ENCODE measurements around the gene VENTX. TPM values are rescaled to one million over a fixed set of nuclear protein-coding genes. Genes with fewer than 3 reads are reported as not detected.

Gene VENTX
- total and polyA plus RNA-seq, 2 of the 4 experiments (the other 2 are of a cell fraction), result not detected

- Histone ChIP-seq H3K36me3 (ENCODE audit: control insufficient read depth, insufficient read depth, low read length) (no peaks in the 10 kb centered on the region), H3K18ac (ENCODE audit: low read depth, low read length) (no peak overlapping the region), H3K9me1 (ENCODE audit: insufficient read depth, low read length) (no peaks in the 10 kb centered on the region), H3K9me3 (ENCODE audit: control insufficient read depth, insufficient read depth, low read length) (peaks cover 4% of the 10 kb centered on the region; the same call in 1 of the 2 replicates), H3K79me1 (ENCODE audit: low read depth in 1 of 2, low read length in 2 of 2) (no peaks in the 10 kb centered on the region), H4K20me1 (ENCODE audit: insufficient read depth, low read length) (no peaks in the 10 kb centered on the region), H3K4me1 (ENCODE audit: control insufficient read depth, insufficient read depth, low read length) (no peaks in the 10 kb centered on the region), H2AK9ac (replicated peaks; ENCODE audit: low read depth, low read length, poor library complexity) (no peak overlapping the region), H3K4me3 (ENCODE audit: insufficient read depth, low read depth, low read length) (no peak overlapping the region), H3K27ac (ENCODE audit: insufficient read depth, low read length) (no peak overlapping the region), H3K27me3 (ENCODE audit: control insufficient read depth, insufficient read depth, low read length) (no peaks in the 10 kb centered on the region), H3K14ac (replicated peaks; ENCODE audit: low read depth, low read length) (no peak overlapping the region), H2AFZ (replicated peaks; ENCODE audit: low read length, poor library complexity) (no peak overlapping the region), H3K56ac (ENCODE audit: extremely low read depth, insufficient read depth, low read length) (no peak overlapping the region), H2BK120ac (ENCODE audit: low read depth, low read length) (no peak overlapping the region), H3K4ac (ENCODE audit: low read depth, low read length) (no peak overlapping the region), H3K4me2 (ENCODE audit: low read depth, low read length) (no peak overlapping the region), H4K91ac (ENCODE audit: insufficient read depth, low read depth, low read length) (no peak overlapping the region), H4K8ac (ENCODE audit: low read depth in 2 of 2, low read length in 2 of 2) (no peak overlapping the region), H2BK15ac (ENCODE audit: low read depth, low read length) (no peak overlapping the region), H2BK5ac (ENCODE audit: low read depth, low read length, poor library complexity, severe bottlenecking) (no peak overlapping the region), H3K23ac (ENCODE audit: low read depth, low read length) (no peak overlapping the region), H4K5ac (ENCODE audit: low read depth, low read length) (no peak overlapping the region), H2BK20ac (ENCODE audit: low read depth, low read length) (no peak overlapping the region), H2AK5ac (ENCODE audit: low read depth, low read length) (no peak overlapping the region), H3K9ac (ENCODE audit: low read depth, low read length) (no peak overlapping the region)
- intact Hi-C loops (cut with micrococcal nuclease), result no loop called here
- no peak for DNase-seq
- TF ChIP-seq BHLHE40 (IDR thresholded peaks at IDR 0.05; ENCODE audit: low read depth, low read length), result no peak
- TF ChIP-seq MAFK (IDR thresholded peaks at IDR 0.05; ENCODE audit: low read depth, low read length), result no peak
- TF ChIP-seq FOS (IDR thresholded peaks at IDR 0.05; ENCODE audit: low read depth, low read length), result no peak
- TF ChIP-seq USF2 (IDR thresholded peaks at IDR 0.05; ENCODE audit: low read depth, low read length), result no peak
- no peak for TF ChIP-seq RFX5 (IDR thresholded peaks at IDR 0.05; ENCODE audit: low read depth, low read length)
- TF ChIP-seq RCOR1 (IDR thresholded peaks at IDR 0.05; ENCODE audit: insufficient replicate concordance, low read length), result no peak
- no peak for TF ChIP-seq ELK1 (IDR thresholded peaks at IDR 0.05; ENCODE audit: borderline replicate concordance, low read depth, low read length)
- TF ChIP-seq CTCF (conservative IDR thresholded peaks at IDR 0.05; ENCODE audit: low read depth, low read length), result no peak
- TF ChIP-seq SMC3 (IDR thresholded peaks at IDR 0.05; ENCODE audit: low read depth, low read length), result no peak
- TF ChIP-seq CEBPB (IDR thresholded peaks at IDR 0.05; ENCODE audit: low read depth, low read length), result no peak
- no peak for TF ChIP-seq MXI1 (IDR thresholded peaks at IDR 0.05; ENCODE audit: borderline replicate concordance, low read depth, low read length)
- no peak for TF ChIP-seq RAD21 (IDR thresholded peaks at IDR 0.05; ENCODE audit: low read length)
- no peak for TF ChIP-seq CHD1 (IDR thresholded peaks at IDR 0.05; ENCODE audit: low read depth, low read length)
- TF ChIP-seq POLR2A (IDR thresholded peaks at IDR 0.05; ENCODE audit: low read depth, low read length), result no peak
- BruUV-seq (replicated peaks), result no TSS peak
- CTCF ChIA-PET, result no interaction called here
- dilution Hi-C loops (cut with HindIII; ENCODE audit: low sequenced_read_pairs, unreplicated experiment), result no loop called here
- in situ Hi-C loops (cut with MboI; ENCODE audit: low sequenced_read_pairs), result no loop called here
- POLR2A ChIA-PET (ENCODE audit: unreplicated experiment), result no interaction called here
- WGBS, 2 experiments (ENCODE audit: extremely low coverage in 2 of 2, insufficient read length in 1 of 2), result 52% methylated on average over 10 of the region's 24 CpGs; no CpG with 5 or more reads in 1 of the 2 experiments
- peak; percentile 32; the same call in 1 of the 2 replicates for ATAC-seq (ENCODE audit: low read depth)
Observed at GRCh38 chr10:133196221-133196915, 41.3 kb upstream of the VENTX start.
